HCT116 (cell line): ENCODE measurements around the gene TCAP. TPM values are rescaled to one million over a fixed set of nuclear protein-coding genes. Genes with fewer than 3 reads are reported as not detected.
A peak's percentile ranks its signal among the peaks of the same experiment; 100 is the strongest.

Experiments
- ATAC-seq: fragments of 200-7000 bp; cut with Tn5 transposase; 2 replicates; pipeline ENCODE4 v1.9.1; 2020; ENCODE audit warnings: mild to moderate bottlenecking, moderate library complexity
- BruUV-seq: library from RNA; stranded (reverse); fragments of 400-500 nt; replicated peaks from 2 replicates; lab custom pipeline; 2021; lab: Mats Ljungman, UMichigan
- CTCF ChIA-PET: fragments of 300-600 bp; sonication (Branson Sonifier 250); formaldehyde crosslinking; loops from one replicate; lab custom pipeline; 2021; ENCODE audit warnings: antibody characterized with exemption; lab: Charles Lee
- POLR2A ChIA-PET: fragments of 300-600, 350-600 bp; sonication (Branson Sonifier 250); formaldehyde crosslinking; loops from one replicate; lab custom pipeline; 2021; ENCODE audit warnings: antibody characterized with exemption; lab: Charles Lee
- RAD21 ChIA-PET, 2 experiments: fragments of 300-600 bp; sonication (Branson Sonifier 250); formaldehyde crosslinking; loops; one replicate each; lab custom pipeline; 2023; ENCODE audit warnings: low total read pairs in 2 of 2; ENCODE audit not compliant: uncharacterized antibody in 2 of 2, unreplicated experiment in 2 of 2, low non-redundant PET in 1 of 2; lab: Charles Lee
- DNase-seq: peaks from one replicate; pipeline ENCODE4 v3.0.0-alpha.2; 2010; ENCODE audit warnings: low read depth, low spot score
- H2AFZ ChIP-seq: fragments of 200-600 bp; shearing (Covaris generic), sonication (generic); 2 replicates; pipeline ENCODE4 v1.6.1; 2017; ENCODE audit warnings: low read depth, mixed run types, mixed read lengths, antibody characterized with exemption, low read length; ENCODE audit not compliant: poor library complexity, severe bottlenecking
- H3K27ac ChIP-seq: 2 replicates; pipeline ENCODE4 v1.5.1; 2012; ENCODE audit warnings: low read depth, low read length
- H3K27me3 ChIP-seq: fragments of 200-600 bp; sonication (generic); 2 replicates; pipeline ENCODE4 v1.6.1; 2016; ENCODE audit warnings: mixed run types, low read length, mixed read lengths; ENCODE audit not compliant: insufficient read depth
- H3K36me3 ChIP-seq, 2 experiments: fragments of 200-500 bp in 1 of 2; fragments of 200-600 bp in 1 of 2; sonication (Bioruptor generic) in 1 of 2; sonication (generic) in 1 of 2; 2 replicates each; pipeline versions ENCODE4 v1.5.1 to v1.6.1; 2014 to 2016; ENCODE audit warnings: low read length in 2 of 2, inconsistent platforms in 1 of 2, mixed read lengths in 1 of 2, mixed run types in 1 of 2; ENCODE audit not compliant: insufficient read depth in 2 of 2, control insufficient read depth in 1 of 2
- H3K4me1 ChIP-seq, 2 experiments: fragments of 200-600 bp in 1 of 2; sonication (generic) in 1 of 2; 2 replicates each; pipeline versions ENCODE4 v1.5.1 to v1.6.1; 2012 to 2017; ENCODE audit warnings: low read length in 2 of 2, inconsistent platforms in 1 of 2, mild to moderate bottlenecking in 1 of 2, mixed read lengths in 1 of 2, mixed run types in 1 of 2, moderate library complexity in 1 of 2; ENCODE audit not compliant: insufficient read depth in 2 of 2, control insufficient read depth in 1 of 2
- H3K4me2 ChIP-seq: fragments of 200-600 bp; sonication (generic); 2 replicates; pipeline ENCODE4 v1.6.1; 2017; ENCODE audit warnings: mixed run types, low read length, mixed read lengths
- H3K4me3 ChIP-seq, 2 experiments: fragments of 200-600 bp in 1 of 2; sonication (generic) in 1 of 2; replicated peaks in 1 of 2; 2 replicates each; pipeline ENCODE4 v1.5.1; 2011 to 2016; ENCODE audit warnings: low read length in 2 of 2, control low read depth in 1 of 2, low read depth in 1 of 2, mild to moderate bottlenecking in 1 of 2, mixed read lengths in 1 of 2, mixed run types in 1 of 2
- H3K79me2 ChIP-seq: fragments of 200-600 bp; sonication (generic); 2 replicates; pipeline ENCODE4 v1.6.1; 2017; ENCODE audit warnings: mild to moderate bottlenecking, mixed run types, low read length, moderate library complexity, mixed read lengths; ENCODE audit not compliant: insufficient read depth
- H3K9ac ChIP-seq: fragments of 200-600 bp; sonication (generic); 2 replicates; pipeline ENCODE4 v1.6.1; 2016; ENCODE audit warnings: low read length, mixed read lengths
- H3K9me2 ChIP-seq: fragments of 200-600 bp; sonication (generic), shearing (Covaris generic); 2 replicates; pipeline ENCODE4 v1.6.1; 2017; ENCODE audit warnings: mixed run types, mild to moderate bottlenecking, moderate library complexity; ENCODE audit not compliant: insufficient read depth
- H3K9me3 ChIP-seq, 2 experiments: fragments of 200-500 bp in 1 of 2; fragments of 200-600 bp in 1 of 2; sonication (Bioruptor generic) in 1 of 2; sonication (generic) in 1 of 2; 2 replicates each; pipeline ENCODE4 v1.6.1; 2014 to 2017; ENCODE audit warnings: low read length in 2 of 2, mixed read lengths in 2 of 2, inconsistent platforms in 1 of 2, low read depth in 1 of 2, mild to moderate bottlenecking in 1 of 2, mixed run types in 1 of 2, moderate library complexity in 1 of 2; ENCODE audit not compliant: control insufficient read depth in 1 of 2, insufficient read depth in 1 of 2
- H4K20me1 ChIP-seq: fragments of 200-600 bp; sonication (generic), shearing (Covaris generic); 2 replicates; pipeline ENCODE4 v1.6.1; 2017; ENCODE audit warnings: mixed run types, mild to moderate bottlenecking, moderate library complexity; ENCODE audit not compliant: insufficient read depth
- CEBPB ChIP-seq: IDR thresholded peaks from 2 replicates; pipeline ENCODE4 v1.6.1; 2012; ENCODE audit warnings: low read depth
- EZH2 ChIP-seq: fragments of 200-600 bp; sonication (generic); IDR thresholded peaks from 2 replicates; pipeline ENCODE4 v1.6.1; 2017; ENCODE audit warnings: antibody characterized with exemption, mixed run types
- MAX ChIP-seq: IDR thresholded peaks from 2 replicates; pipeline ENCODE4 v1.6.1; 2012
- RAD21 ChIP-seq: IDR thresholded peaks from 2 replicates; pipeline ENCODE4 v1.6.1; 2012; ENCODE audit warnings: low read depth, mild to moderate bottlenecking
- REST ChIP-seq: IDR thresholded peaks from 2 replicates; pipeline ENCODE4 v1.6.1; 2012; ENCODE audit warnings: low read depth
- YY1 ChIP-seq: IDR thresholded peaks from 2 replicates; pipeline ENCODE4 v1.6.1; 2011; ENCODE audit warnings: low read length, low read depth, moderate library complexity, mild to moderate bottlenecking; ENCODE audit not compliant: insufficient replicate concordance; ENCODE audit errors: extremely low read depth
- ZFX ChIP-seq: fragments of 450-650 bp; IDR thresholded peaks from 2 replicates; pipeline ENCODE4 v1.6.1; 2017
- intact Hi-C: fragments of 100-400 bp; cut with micrococcal nuclease; formaldehyde crosslinking; loops from 2 replicates; pipeline ENCODE4 v1.10.0; 2022
- total RNA-seq: library from RNA; stranded (reverse); gene quantifications from one replicate; pipeline ENCODE4 v1.2.1, GENCODE V29; 2021; ENCODE audit not compliant: unreplicated experiment

TCAP gene
- total RNA-seq, 1 experiment from 2014 or later = 1.5 TPM

- TF ChIP-seq EZH2 = no peak
These were observed 47.5 kb upstream of the TCAP start (continued) for GRCh38 chr17:39617446-39618245.

- peak; percentile 51 for ATAC-seq
- BruUV-seq = no TSS peak
These were observed 46.8 kb upstream of the TCAP start for GRCh38 chr17:39618246-39618913.

More at GRCh38 chr17:39618246-39618913, 46.8 kb upstream of the TCAP start:
- no peak for DNase-seq
- Histone ChIP-seq H2AFZ (peak overlapping the region; percentile 90), H3K9me3 (no peaks in the 10 kb centered on the region), H3K79me2 (no peaks in the 10 kb centered on the region), H3K4me1 (peaks cover 19 to 27% of the 10 kb centered on the region in 2 experiments; a peak in 3 of 4 replicates), H3K27me3 (no peaks in the 10 kb centered on the region), H3K9ac (peak overlapping the region; percentile 70), H4K20me1 (no peaks in the 10 kb centered on the region), H3K9me2 (no peaks in the 10 kb centered on the region), H3K4me2 (peak overlapping the region; percentile 95), H3K36me3 (no peaks in the 10 kb centered on the region), H3K4me3 (peak overlapping the region; percentile 50 to 62), H3K27ac (peak overlapping the region; percentile 40; the same call in 1 of the 2 replicates)
- ChIA-PET RAD21 (interaction anchor here in 1 of 2 experiments (1.2 kb wide), 1 partner anchor 17 kb away, joined by 4 read pairs; no protein-coding TSS in a partner anchor), CTCF (interaction anchor here (0.7 to 8.4 kb wide), 8 partner anchors 13 to 412 kb away, joined by 3 to 157 read pairs (median 4); partner anchors contain the start of gene ERBB2), POLR2A (no interaction called here)
- no peak for TF ChIP-seq YY1
- no peak for TF ChIP-seq REST
- no peak for TF ChIP-seq ZFX
- peak; percentile 42; the same call in 1 of the 2 replicates for TF ChIP-seq MAX
- TF ChIP-seq CEBPB = no peak
- no peak for TF ChIP-seq RAD21
- intact Hi-C loops = no loop called here
